GM06990 (cell line): ENCODE data around the gene CDY1.
"Not testable (repeated sequence)": the region's sequence is repeated elsewhere in the genome, so short reads cannot be mapped to it uniquely, and the experiment has no call there.

Experiments used
- DNase-seq: peaks from one replicate; pipeline ENCODE4 v3.0.0-alpha.2; 2011; ENCODE audit not compliant: insufficient read length; ENCODE audit errors: extremely low read depth
- H3K27me3 ChIP-seq: replicated peaks from 2 replicates; pipeline ENCODE4 v1.6.0; 2011; ENCODE audit warnings: low read length; ENCODE audit not compliant: control insufficient read depth, insufficient read depth
- H3K36me3 ChIP-seq: 2 replicates; pipeline ENCODE4 v1.5.1; 2011; ENCODE audit warnings: low read length; ENCODE audit not compliant: control insufficient read depth, insufficient read depth
- H3K4me3 ChIP-seq: replicated peaks from 2 replicates; pipeline ENCODE4 v1.5.1; 2011; ENCODE audit warnings: low read depth, mild to moderate bottlenecking, control low read depth, low read length

The CDY1 gene, protein sequence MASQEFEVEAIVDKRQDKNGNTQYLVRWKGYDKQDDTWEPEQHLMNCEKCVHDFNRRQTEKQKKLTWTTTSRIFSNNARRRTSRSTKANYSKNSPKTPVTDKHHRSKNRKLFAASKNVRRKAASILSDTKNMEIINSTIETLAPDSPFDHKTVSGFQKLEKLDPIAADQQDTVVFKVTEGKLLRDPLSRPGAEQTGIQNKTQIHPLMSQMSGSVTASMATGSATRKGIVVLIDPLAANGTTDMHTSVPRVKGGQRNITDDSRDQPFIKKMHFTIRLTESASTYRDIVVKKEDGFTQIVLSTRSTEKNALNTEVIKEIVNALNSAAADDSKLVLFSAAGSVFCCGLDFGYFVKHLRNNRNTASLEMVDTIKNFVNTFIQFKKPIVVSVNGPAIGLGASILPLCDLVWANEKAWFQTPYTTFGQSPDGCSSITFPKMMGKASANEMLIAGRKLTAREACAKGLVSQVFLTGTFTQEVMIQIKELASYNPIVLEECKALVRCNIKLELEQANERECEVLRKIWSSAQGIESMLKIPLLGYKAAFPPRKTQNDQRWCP

DNA sequence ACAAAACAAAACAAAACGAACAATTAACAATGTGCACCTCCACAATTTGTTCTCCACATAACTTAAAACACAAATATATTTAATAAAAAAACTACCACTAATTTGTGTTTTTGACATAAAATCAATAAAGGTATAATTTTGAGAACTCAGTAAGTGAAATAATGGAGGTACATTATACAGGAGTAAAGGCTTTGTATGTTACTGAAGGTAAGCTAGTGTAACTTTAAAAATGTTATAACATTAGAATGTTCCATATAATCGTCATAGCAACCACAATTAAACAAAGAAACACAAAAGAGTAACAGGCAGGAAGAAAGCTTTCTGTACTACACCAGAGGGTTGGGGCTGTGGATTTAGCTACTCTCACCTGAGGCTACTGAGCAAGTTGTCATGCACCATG, at the start of gene CDY1:
CDY1 (plus strand) TSS at position 301 of the 400 bp plus-strand sequence. CDS start 326 bp downstream, outside the sequence.
- not testable (repeated sequence) for DNase-seq

DNA sequence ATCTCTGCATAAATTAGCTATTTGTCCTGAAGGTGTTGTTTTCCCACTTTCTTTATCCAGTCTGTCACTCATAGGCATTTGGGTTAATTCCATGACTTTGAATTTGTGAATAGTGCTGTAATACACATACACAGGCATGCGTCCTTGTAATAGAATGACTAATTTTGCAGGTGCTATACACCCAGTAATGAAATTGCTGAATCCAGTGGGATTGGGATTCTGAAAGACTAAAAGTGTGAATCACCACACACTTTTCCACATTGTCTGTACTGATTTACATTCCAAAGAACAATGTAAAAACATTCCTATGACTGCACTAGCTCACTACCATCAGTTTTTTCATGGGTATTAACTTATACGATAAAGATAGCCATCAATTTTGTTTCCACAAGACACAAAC, 28.6 kb upstream of the CDY1 start:
- not testable (repeated sequence) for DNase-seq, H3K27me3 ChIP-seq, H3K4me3 ChIP-seq, H3K36me3 ChIP-seq

More for the DNA sequence above, at the start of gene CDY1:
- H3K36me3 ChIP-seq, H3K27me3 ChIP-seq, H3K4me3 ChIP-seq: not testable (repeated sequence)

DNA sequence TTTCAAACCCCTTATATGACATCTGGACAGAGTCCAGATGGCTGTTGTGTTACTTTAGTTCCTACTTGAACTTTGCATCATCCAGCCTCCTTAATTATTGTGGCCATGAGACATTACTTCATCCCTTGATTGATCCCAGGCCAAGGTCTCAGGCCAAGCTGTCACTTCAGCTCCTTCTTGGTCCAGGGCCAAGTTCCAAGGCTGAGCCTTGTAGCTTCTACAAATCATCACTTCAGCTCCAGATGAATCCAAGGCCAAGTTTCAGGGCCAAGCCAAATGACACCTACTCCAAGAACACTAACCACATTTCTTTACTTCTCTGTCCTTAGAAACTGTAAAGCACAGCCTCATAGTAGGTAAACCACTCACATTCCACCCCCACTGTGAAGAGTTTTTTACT, 1.7 kb upstream of the CDY1 start:
- DNase-seq, H3K4me3 ChIP-seq, H3K27me3 ChIP-seq, H3K36me3 ChIP-seq: not testable (repeated sequence)

DNA sequence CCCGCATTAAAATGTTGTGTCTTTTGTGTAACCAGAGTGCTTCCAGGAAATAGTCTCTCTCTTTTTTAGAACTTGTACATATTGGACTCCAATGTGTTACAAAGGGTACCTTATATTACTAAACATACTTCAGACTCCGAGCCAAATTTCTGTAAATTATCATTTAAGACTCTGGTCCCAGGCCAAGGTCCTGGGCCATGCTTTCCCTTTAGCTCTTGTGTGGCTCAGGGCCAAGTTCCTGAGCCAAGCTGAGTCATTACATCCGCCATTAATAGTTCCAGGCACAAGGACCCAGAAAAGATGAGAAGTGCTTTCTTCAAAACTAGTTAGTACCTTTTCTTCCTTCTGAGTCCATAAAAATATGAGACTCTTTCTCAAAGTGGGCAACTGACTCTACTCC, 4.6 kb downstream of the CDY1 start:
- not testable (repeated sequence) for H3K4me3 ChIP-seq, H3K27me3 ChIP-seq, DNase-seq, H3K36me3 ChIP-seq

DNA sequence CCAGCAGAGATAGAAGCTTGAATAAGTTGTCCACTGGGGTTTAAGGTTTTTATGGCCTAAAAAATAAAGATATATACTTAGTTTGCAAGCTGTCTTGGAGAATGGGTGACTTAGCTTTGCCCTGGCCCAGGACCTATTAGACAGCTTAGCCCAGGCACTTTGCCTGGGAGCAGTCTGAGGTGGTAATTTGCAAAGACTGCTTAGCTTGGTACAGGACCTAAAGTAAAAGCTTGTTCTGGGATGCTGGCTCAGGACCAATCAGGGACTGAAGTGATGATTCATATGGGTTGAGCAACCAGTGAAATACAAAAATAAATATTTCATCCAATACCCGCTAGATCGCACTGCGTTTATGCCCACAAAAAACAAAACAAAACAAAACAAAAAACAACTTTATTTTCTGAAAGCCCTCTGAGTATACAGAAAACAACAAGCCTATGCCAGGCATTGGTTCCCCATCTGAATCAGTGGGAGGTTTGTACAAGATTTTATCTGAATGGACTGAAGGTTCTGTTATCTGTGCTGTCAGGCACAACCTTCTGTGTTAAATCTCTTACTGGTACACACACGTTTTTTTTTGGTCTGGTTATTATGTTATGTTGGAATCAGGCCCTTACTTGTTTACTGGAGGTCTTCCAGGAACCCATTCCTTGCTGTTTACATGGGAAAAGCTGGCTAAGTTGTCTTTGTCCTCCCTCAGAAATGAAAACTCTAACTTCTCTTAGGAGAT, 8.6 kb downstream of the CDY1 start:
- not testable (repeated sequence) for DNase-seq, H3K4me3 ChIP-seq, H3K36me3 ChIP-seq, H3K27me3 ChIP-seq

DNA sequence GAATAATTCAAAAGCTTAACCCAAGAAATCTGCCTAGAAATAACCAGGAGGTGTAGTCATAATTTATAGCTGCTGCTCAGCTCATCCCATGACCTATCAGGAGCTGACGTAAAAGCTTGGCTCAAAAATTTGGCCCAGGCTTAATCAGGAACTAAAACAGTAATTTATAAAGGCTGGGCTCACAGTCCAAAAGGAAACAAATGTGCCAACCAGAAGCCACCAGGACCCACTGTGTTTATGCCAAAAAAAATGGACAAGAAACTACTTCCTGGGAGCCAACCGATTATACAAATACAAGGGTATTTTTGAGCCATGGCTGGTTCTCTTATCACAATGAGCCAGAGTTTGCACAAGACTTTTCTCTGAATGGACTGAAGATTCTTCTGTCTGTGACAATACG, 17.9 kb downstream of the CDY1 start:
- not testable (repeated sequence) for H3K36me3 ChIP-seq, DNase-seq, H3K4me3 ChIP-seq, H3K27me3 ChIP-seq

DNA sequence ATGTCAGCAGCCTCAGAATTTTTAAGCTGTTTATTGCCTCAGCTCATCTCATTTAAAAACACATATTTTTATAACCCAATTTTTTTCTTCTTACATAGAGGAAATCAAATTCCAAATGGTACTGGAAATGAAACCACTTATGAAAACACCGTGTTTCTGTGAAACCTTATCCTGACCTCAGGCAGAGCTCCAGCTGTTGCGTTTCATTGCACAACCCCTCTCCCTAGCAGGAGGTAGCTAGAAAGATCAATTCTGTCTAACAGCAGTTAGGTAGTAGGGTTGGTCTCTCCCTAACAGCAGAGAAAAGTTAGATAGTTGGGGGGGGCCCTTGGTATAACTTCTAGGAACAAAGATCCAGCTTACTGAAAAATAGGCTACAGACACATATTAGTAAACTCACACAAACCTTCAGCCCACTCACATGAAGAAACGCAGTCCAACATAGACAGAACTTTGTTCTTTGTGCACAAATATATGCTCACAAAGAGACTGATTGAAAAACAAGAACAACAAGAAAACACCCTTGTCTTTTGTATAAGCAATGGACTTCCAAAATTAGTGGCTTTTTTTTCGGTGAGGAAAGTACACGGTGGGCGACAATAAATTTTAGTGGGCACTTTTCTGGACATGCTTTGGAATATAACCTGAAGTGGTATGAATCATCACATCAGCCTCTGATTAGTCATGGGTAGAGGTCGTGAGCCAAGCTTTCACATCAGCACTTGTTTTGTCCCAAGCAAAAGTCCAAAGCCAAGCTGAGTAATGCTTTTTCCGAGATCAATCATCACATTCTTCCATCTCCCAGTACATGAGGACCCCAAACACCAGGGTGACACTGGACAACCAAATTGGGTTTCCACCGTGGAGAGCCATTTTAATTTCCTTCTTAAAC, 21.4 kb downstream of the CDY1 start:
- H3K4me3 ChIP-seq, H3K27me3 ChIP-seq, DNase-seq, H3K36me3 ChIP-seq: not testable (repeated sequence)
